ENCODE measurements around the gene CACNB2. TPM values are rescaled to one million over a fixed set of nuclear protein-coding genes. Genes with fewer than 3 reads are reported as not detected.
A peak's percentile ranks its signal among the peaks of the same experiment; 100 is the strongest.

CACNB2 gene
- total and polyA plus RNA-seq, 2 of the 13 experiments (the other 11 are each of a cell fraction or from before 2014, with no cell fraction given) = not detected

DNA sequence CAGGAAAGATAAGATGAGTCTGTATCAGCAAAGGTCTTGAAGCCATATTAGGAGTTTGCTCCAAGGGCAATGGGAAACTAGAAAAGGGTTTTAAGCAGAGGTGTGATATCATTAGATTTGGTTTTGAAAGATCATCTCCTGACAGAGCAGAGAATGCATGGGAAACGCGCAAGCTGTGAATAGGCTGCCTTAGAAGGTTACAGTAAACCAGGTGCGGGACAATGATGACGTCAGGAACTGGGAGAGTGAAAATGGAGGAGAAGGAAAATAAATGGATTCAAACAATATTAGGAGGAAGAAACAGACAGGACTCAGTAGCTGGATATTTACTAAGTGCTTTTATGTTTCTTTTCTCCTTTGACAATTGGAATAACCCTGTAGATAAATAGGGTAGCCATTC is 50.6 kb downstream of the CACNB2 start (continued):
- TF ChIP-seq, protein P1, sequence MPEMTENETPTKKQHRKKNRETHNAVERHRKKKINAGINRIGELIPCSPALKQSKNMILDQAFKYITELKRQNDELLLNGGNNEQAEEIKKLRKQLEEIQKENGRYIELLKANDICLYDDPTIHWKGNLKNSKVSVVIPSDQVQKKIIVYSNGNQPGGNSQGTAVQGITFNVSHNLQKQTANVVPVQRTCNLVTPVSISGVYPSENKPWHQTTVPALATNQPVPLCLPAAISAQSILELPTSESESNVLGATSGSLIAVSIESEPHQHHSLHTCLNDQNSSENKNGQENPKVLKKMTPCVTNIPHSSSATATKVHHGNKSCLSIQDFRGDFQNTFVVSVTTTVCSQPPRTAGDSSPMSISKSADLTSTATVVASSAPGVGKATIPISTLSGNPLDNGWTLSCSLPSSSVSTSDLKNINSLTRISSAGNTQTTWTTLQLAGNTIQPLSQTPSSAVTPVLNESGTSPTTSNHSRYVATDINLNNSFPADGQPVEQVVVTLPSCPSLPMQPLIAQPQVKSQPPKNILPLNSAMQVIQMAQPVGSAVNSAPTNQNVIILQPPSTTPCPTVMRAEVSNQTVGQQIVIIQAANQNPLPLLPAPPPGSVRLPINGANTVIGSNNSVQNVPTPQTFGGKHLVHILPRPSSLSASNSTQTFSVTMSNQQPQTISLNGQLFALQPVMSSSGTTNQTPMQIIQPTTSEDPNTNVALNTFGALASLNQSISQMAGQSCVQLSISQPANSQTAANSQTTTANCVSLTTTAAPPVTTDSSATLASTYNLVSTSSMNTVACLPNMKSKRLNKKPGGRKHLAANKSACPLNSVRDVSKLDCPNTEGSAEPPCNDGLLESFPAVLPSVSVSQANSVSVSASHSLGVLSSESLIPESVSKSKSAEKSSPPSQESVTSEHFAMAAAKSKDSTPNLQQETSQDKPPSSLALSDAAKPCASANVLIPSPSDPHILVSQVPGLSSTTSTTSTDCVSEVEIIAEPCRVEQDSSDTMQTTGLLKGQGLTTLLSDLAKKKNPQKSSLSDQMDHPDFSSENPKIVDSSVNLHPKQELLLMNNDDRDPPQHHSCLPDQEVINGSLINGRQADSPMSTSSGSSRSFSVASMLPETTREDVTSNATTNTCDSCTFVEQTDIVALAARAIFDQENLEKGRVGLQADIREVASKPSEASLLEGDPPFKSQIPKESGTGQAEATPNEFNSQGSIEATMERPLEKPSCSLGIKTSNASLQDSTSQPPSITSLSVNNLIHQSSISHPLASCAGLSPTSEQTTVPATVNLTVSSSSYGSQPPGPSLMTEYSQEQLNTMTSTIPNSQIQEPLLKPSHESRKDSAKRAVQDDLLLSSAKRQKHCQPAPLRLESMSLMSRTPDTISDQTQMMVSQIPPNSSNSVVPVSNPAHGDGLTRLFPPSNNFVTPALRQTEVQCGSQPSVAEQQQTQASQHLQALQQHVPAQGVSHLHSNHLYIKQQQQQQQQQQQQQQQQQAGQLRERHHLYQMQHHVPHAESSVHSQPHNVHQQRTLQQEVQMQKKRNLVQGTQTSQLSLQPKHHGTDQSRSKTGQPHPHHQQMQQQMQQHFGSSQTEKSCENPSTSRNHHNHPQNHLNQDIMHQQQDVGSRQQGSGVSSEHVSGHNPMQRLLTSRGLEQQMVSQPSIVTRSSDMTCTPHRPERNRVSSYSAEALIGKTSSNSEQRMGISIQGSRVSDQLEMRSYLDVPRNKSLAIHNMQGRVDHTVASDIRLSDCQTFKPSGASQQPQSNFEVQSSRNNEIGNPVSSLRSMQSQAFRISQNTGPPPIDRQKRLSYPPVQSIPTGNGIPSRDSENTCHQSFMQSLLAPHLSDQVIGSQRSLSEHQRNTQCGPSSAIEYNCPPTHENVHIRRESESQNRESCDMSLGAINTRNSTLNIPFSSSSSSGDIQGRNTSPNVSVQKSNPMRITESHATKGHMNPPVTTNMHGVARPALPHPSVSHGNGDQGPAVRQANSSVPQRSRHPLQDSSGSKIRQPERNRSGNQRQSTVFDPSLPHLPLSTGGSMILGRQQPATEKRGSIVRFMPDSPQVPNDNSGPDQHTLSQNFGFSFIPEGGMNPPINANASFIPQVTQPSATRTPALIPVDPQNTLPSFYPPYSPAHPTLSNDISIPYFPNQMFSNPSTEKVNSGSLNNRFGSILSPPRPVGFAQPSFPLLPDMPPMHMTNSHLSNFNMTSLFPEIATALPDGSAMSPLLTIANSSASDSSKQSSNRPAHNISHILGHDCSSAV (CRISPR knock-in tag; IDR thresholded peaks at IDR 0.05; ENCODE audit: borderline replicate concordance) = no peak
- TF ChIP-seq MAFK (conservative IDR thresholded peaks at IDR 0.05 in 1 of 2, IDR thresholded peaks at IDR 0.05 in 1 of 2; ENCODE audit: low read length in 2 of 2) (no peak), ATF7 (IDR thresholded peaks at IDR 0.05) (peak; percentile 90), ATF7 (CRISPR knock-in tag; IDR thresholded peaks at IDR 0.05) (no peak), SMARCE1 (IDR thresholded peaks at IDR 0.05; ENCODE audit: borderline replicate concordance) (no peak), ZBTB14 (CRISPR knock-in tag; IDR thresholded peaks at IDR 0.05) (no peak)
- TF ChIP-seq, protein P2, sequence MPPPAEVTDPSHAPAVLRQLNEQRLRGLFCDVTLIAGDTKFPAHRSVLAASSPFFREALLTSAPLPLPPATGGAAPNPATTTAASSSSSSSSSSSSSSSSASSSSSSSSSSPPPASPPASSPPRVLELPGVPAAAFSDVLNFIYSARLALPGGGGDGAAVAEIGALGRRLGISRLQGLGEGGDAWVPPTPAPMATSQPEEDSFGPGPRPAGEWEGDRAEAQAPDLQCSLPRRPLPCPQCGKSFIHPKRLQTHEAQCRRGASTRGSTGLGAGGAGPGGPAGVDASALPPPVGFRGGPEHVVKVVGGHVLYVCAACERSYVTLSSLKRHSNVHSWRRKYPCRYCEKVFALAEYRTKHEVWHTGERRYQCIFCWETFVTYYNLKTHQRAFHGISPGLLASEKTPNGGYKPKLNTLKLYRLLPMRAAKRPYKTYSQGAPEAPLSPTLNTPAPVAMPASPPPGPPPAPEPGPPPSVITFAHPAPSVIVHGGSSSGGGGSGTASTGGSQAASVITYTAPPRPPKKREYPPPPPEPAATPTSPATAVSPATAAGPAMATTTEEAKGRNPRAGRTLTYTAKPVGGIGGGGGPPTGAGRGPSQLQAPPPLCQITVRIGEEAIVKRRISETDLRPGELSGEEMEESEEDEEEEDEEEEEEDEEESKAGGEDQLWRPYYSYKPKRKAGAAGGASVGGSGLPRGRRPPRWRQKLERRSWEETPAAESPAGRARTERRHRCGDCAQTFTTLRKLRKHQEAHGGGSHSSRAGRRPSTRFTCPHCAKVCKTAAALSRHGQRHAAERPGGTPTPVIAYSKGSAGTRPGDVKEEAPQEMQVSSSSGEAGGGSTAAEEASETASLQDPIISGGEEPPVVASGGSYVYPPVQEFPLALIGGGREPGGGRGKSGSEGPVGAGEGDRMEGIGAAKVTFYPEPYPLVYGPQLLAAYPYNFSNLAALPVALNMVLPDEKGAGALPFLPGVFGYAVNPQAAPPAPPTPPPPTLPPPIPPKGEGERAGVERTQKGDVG (CRISPR knock-in tag; IDR thresholded peaks at IDR 0.05; ENCODE audit: borderline replicate concordance) = no peak
